OCI-LY7 (cell line): ENCODE measurements around the gene F9. TPM values are rescaled to one million over a fixed set of nuclear protein-coding genes. Genes with fewer than 3 reads are reported as not detected.

Source experiments
- BruUV-seq: library from RNA; stranded (reverse); fragments of 400-500 nt; replicated peaks from 2 replicates; lab custom pipeline; 2021; lab: Mats Ljungman, UMichigan
- CTCF ChIA-PET: fragments of 300-600 bp; sonication (Branson Sonifier 250); formaldehyde crosslinking; loops from one replicate; lab custom pipeline; 2022; ENCODE audit warnings: antibody characterized with exemption; ENCODE audit not compliant: unreplicated experiment; lab: Charles Lee
- POLR2A ChIA-PET: fragments of 300-600 bp; sonication (Branson Sonifier 250); formaldehyde crosslinking; loops from one replicate; lab custom pipeline; 2022; ENCODE audit warnings: antibody characterized with exemption; lab: Charles Lee
- DNase-seq: peaks from one replicate; pipeline ENCODE4 v3.0.0-alpha.2; 2015; ENCODE audit warnings: low spot score
- H2AFZ ChIP-seq: fragments of 200-600 bp; sonication (generic), shearing (Covaris generic); 2 replicates; pipeline ENCODE4 v1.6.1; 2014; ENCODE audit warnings: mild to moderate bottlenecking, antibody characterized with exemption, low read length, moderate library complexity
- H3K27ac ChIP-seq: fragments of 200-600 bp; sonication (generic); 2 replicates; pipeline ENCODE4 v1.5.1; 2014; ENCODE audit warnings: mixed run types, low read depth, mild to moderate bottlenecking, moderate library complexity, low read length, inconsistent platforms; ENCODE audit not compliant: poor library complexity, severe bottlenecking
- H3K36me3 ChIP-seq: fragments of 200-600 bp; sonication (generic); 2 replicates; pipeline ENCODE4 v1.6.1; 2014; ENCODE audit warnings: mild to moderate bottlenecking, antibody characterized with exemption, low read length, moderate library complexity, mixed read lengths; ENCODE audit not compliant: insufficient read depth
- H3K4me1 ChIP-seq: fragments of 200-600 bp; sonication (generic); 2 replicates; pipeline ENCODE4 v1.5.1; 2014; ENCODE audit warnings: mild to moderate bottlenecking, low read length; ENCODE audit not compliant: insufficient read depth, poor library complexity, severe bottlenecking
- H3K4me2 ChIP-seq: fragments of 200-600 bp; sonication (generic); 2 replicates; pipeline ENCODE4 v1.6.1; 2014; ENCODE audit warnings: mild to moderate bottlenecking, low read length
- H3K4me3 ChIP-seq: fragments of 200-600 bp; sonication (generic); 2 replicates; pipeline ENCODE4 v1.5.1; 2014; ENCODE audit warnings: mild to moderate bottlenecking, low read depth, low read length; ENCODE audit not compliant: poor library complexity, severe bottlenecking
- H3K79me2 ChIP-seq: fragments of 200-600 bp; sonication (generic); 2 replicates; pipeline ENCODE4 v1.6.1; 2016; ENCODE audit warnings: low read depth, mild to moderate bottlenecking, low read length, moderate library complexity, mixed read lengths; ENCODE audit not compliant: insufficient read depth
- H3K9me2 ChIP-seq: fragments of 200-600 bp; sonication (generic); 2 replicates; pipeline ENCODE4 v1.6.1; 2016; ENCODE audit warnings: mild to moderate bottlenecking, low read length, mixed read lengths; ENCODE audit not compliant: insufficient read depth
- H3K9me3 ChIP-seq: fragments of 200-600 bp; sonication (generic); 2 replicates; pipeline ENCODE4 v1.6.1; 2014; ENCODE audit warnings: mild to moderate bottlenecking, mixed run types, low read length, mixed read lengths
- H4K20me1 ChIP-seq: fragments of 200-600 bp; sonication (generic); 2 replicates; pipeline ENCODE4 v1.6.1; 2014; ENCODE audit warnings: mild to moderate bottlenecking, antibody characterized with exemption, low read length, moderate library complexity, mixed read lengths; ENCODE audit not compliant: insufficient read depth
- CTCF ChIP-seq: fragments of 200-600 bp; sonication (generic); conservative IDR thresholded peaks from 2 replicates; pipeline ENCODE4 v1.5.1; 2014; ENCODE audit warnings: mild to moderate bottlenecking, antibody characterized with exemption, low read length, moderate library complexity, mixed read lengths
- EZH2phosphoT487 ChIP-seq: fragments of 200-600 bp; sonication (generic); IDR thresholded peaks from 2 replicates; pipeline ENCODE4 v1.6.1; 2018; ENCODE audit warnings: low read depth, borderline replicate concordance, mild to moderate bottlenecking, mixed run types, antibody characterized with exemption, low read length, moderate library complexity, mixed read lengths
- intact Hi-C: fragments of 100-400 bp; cut with micrococcal nuclease; formaldehyde crosslinking; loops from one replicate; pipeline ENCODE4 v1.10.0; 2022; ENCODE audit not compliant: unreplicated experiment
- total RNA-seq, 2 experiments: library from RNA; depleted of rRNA in 1 of 2; stranded (reverse); fragments of >200 nt in 1 of 2; shearing (Covaris generic) in 1 of 2; gene quantifications; 2 replicates each; pipeline ENCODE4 v1.2.3, GENCODE V29; 2014 to 2022

The F9 gene
- total RNA-seq, 2 experiments from 2014 or later = not detected

GRCh38 chrX:139495324-139495723 lies 35.2 kb upstream of the F9 start:
- no peak for DNase-seq
- no peaks in the 10 kb centered on the region for H3K79me2 ChIP-seq
- no peaks in the 10 kb centered on the region for H3K4me1 ChIP-seq

GRCh38 chrX:139506333-139506732 lies 24.2 kb upstream of the F9 start:
- Histone ChIP-seq H3K4me2 (no peak overlapping the region), H2AFZ (no peak overlapping the region), H4K20me1 (no peaks in the 10 kb centered on the region), H3K36me3 (no peaks in the 10 kb centered on the region), H3K27ac (no peak overlapping the region), H3K9me2 (no peaks in the 10 kb centered on the region), H3K79me2 (no peaks in the 10 kb centered on the region), H3K4me1 (no peaks in the 10 kb centered on the region), H3K9me3 (no peaks in the 10 kb centered on the region), H3K4me3 (no peak overlapping the region)
- BruUV-seq = no TSS peak
- TF ChIP-seq CTCF (no peak), EZH2phosphoT487 (no peak)
- ChIA-PET CTCF (no interaction called here), POLR2A (interaction anchor here (1.0 kb wide), 1 partner anchor 11 kb away, joined by 3 read pairs; no protein-coding TSS in a partner anchor)
- DNase-seq = no peak
- intact Hi-C loops = no loop called here

More at GRCh38 chrX:139495324-139495723, 35.2 kb upstream of the F9 start:
- ChIA-PET POLR2A (no interaction called here), CTCF (no interaction called here)
- no peak overlapping the region for H3K4me3 ChIP-seq
- H3K4me2 ChIP-seq = no peak overlapping the region
- no peaks in the 10 kb centered on the region for H3K9me2 ChIP-seq
- H3K36me3 ChIP-seq = no peaks in the 10 kb centered on the region
- no peaks in the 10 kb centered on the region for H4K20me1 ChIP-seq
- no peaks in the 10 kb centered on the region for H3K9me3 ChIP-seq
- TF ChIP-seq CTCF = no peak
- TF ChIP-seq EZH2phosphoT487 = no peak
- intact Hi-C loops = no loop called here
- H3K27ac ChIP-seq = no peak overlapping the region
- H2AFZ ChIP-seq = no peak overlapping the region
- no TSS peak for BruUV-seq

GRCh38 chrX:139508099-139508498 lies 22.4 kb upstream of the F9 start:
- BruUV-seq = no TSS peak
- H2AFZ ChIP-seq = no peak overlapping the region
- no peak for DNase-seq
- H3K79me2 ChIP-seq = no peaks in the 10 kb centered on the region
- ChIA-PET POLR2A (no interaction called here), CTCF (no interaction called here)
- intact Hi-C loops = no loop called here
- H3K9me2 ChIP-seq = no peaks in the 10 kb centered on the region
- no peak overlapping the region for H3K4me2 ChIP-seq
- H3K36me3 ChIP-seq = no peaks in the 10 kb centered on the region
- H3K4me3 ChIP-seq = no peak overlapping the region
- H3K27ac ChIP-seq = no peak overlapping the region
- TF ChIP-seq CTCF = no peak
- no peaks in the 10 kb centered on the region for H3K9me3 ChIP-seq
- H4K20me1 ChIP-seq = no peaks in the 10 kb centered on the region
- H3K4me1 ChIP-seq = no peaks in the 10 kb centered on the region
